BLaER1 treated with 17β-estradiol and CSF1 and Interleukin-3, amounts not matched to agents 10 nM and 100 nM (cell line): Measurements from ENCODE around the gene MACC1.
A peak's percentile ranks its signal among the peaks of the same experiment; 100 is the strongest.

Experiments used
- H3K27ac ChIP-seq, 11 experiments: shearing (Covaris generic); formaldehyde crosslinking; 2 replicates each; pipeline ENCODE4 v1.8.1; 2022
- H3K27me3 ChIP-seq, 11 experiments: shearing (Covaris generic); formaldehyde crosslinking; 2 replicates each; pipeline ENCODE4 v1.8.1; 2022
- H3K36me3 ChIP-seq, 11 experiments: shearing (Covaris generic); formaldehyde crosslinking; 2 replicates each; pipeline ENCODE4 v1.8.1; 2022
- H3K4me1 ChIP-seq, 10 experiments: shearing (Covaris generic); formaldehyde crosslinking; 2 replicates each; pipeline ENCODE4 v1.8.1; 2022
- H3K4me2 ChIP-seq, 11 experiments: shearing (Covaris generic); formaldehyde crosslinking; 2 replicates each; pipeline ENCODE4 v1.8.1; 2022
- H3K4me3 ChIP-seq, 10 experiments: shearing (Covaris generic); formaldehyde crosslinking; 2 replicates each; pipeline ENCODE4 v1.8.1; 2022
- H3K9ac ChIP-seq, 11 experiments: shearing (Covaris generic); formaldehyde crosslinking; 2 replicates each; pipeline ENCODE4 v1.8.1; 2022
- H3K9me3 ChIP-seq, 11 experiments: shearing (Covaris generic); formaldehyde crosslinking; replicated peaks in 1 of 11; 2 replicates each; pipeline ENCODE4 v1.8.1; 2022
- H4K20me1 ChIP-seq, 11 experiments: shearing (Covaris generic); formaldehyde crosslinking; 2 replicates each; pipeline ENCODE4 v1.8.1; 2022
- Cebpa-rat ChIP-seq, 11 experiments: shearing (Covaris generic); IDR thresholded peaks; 2 replicates each; pipeline ENCODE4 v1.8.1; 2022

Gene MACC1

GRCh38 chr7:20235288-20235687, 18.1 kb upstream of the MACC1 start:
- peaks cover 0 to 47% (median 3%) of the 10 kb centered on the region in 10 experiments; a peak in 12 of 20 replicates for H3K4me1 ChIP-seq

DNA sequence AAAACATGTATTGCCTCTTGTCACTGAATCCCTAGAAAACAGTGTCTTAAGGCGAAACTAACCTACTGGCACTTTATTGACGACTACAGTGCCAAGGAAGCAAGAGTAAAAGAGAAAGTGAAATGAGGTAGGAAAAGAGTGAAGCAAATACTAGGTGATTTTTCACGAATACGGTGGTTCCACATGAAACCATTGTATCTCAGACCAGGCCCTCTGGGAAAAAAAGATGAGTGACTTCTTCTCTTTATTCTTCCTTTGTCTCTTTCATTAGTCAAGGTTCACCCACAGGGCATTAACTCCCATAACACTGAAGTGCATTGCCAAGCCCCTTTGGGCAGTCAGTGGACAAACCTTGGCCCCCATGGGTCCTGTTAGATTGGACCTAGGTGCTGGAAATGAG, 16.2 kb upstream of the MACC1 start:
- Histone ChIP-seq H3K9ac (no peak overlapping the region), H3K4me3 (no peak overlapping the region), H3K27me3 (no peaks in the 10 kb centered on the region), H3K4me1 (peaks cover 0 to 49% (median 12%) of the 10 kb centered on the region in 10 experiments; a peak in 13 of 20 replicates), H3K9me3 (no peaks in the 10 kb centered on the region), H3K4me2 (no peak overlapping the region), H3K36me3 (no peaks in the 10 kb centered on the region), H3K27ac (no peak overlapping the region), H4K20me1 (no peaks in the 10 kb centered on the region)
- no peak for TF ChIP-seq Cebpa-rat (IDR thresholded peaks at IDR 0.05)

More at GRCh38 chr7:20235288-20235687, 18.1 kb upstream of the MACC1 start:
- Histone ChIP-seq H3K27me3 (no peaks in the 10 kb centered on the region), H3K9ac (no peak overlapping the region), H3K4me3 (no peak overlapping the region), H3K27ac (no peak overlapping the region), H3K36me3 (no peaks in the 10 kb centered on the region), H4K20me1 (no peaks in the 10 kb centered on the region), H3K9me3 (no peaks in the 10 kb centered on the region), H3K4me2 (no peak overlapping the region)
- TF ChIP-seq Cebpa-rat (IDR thresholded peaks at IDR 0.05): no peak

DNA sequence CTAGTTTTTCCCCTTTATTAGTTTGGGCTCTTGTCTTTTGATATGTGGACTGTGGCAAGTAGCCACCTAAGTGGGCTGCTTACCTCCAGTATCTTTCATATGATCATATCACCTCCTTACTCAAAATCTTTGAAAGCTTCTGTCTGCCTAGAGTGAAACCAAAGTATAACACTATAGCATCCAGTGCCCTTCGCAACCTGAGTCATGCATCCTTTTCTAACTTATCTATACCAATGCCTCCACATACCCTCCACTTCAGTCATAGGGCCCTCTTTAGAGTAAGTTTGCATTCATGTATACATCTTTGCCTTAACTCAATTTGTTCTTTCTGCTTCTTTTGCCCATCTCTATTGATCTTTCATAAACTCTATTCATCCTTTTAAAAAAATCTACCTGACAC, 15.7 kb upstream of the MACC1 start:
- no peak overlapping the region for H3K4me3 ChIP-seq
- TF ChIP-seq Cebpa-rat (IDR thresholded peaks at IDR 0.05): no peak
- no peaks in the 10 kb centered on the region for H3K9me3 ChIP-seq
- no peak overlapping the region for H3K9ac ChIP-seq
- no peaks in the 10 kb centered on the region for H4K20me1 ChIP-seq
- no peaks in the 10 kb centered on the region for H3K27me3 ChIP-seq
- peaks cover 0 to 44% (median 12%) of the 10 kb centered on the region in 10 experiments; a peak in 13 of 20 replicates for H3K4me1 ChIP-seq
- no peaks in the 10 kb centered on the region for H3K36me3 ChIP-seq
- H3K4me2 ChIP-seq: no peak overlapping the region
- H3K27ac ChIP-seq: no peak overlapping the region

- TF ChIP-seq Cebpa-rat (IDR thresholded peaks at IDR 0.05): no peak
- peaks cover 0 to 54% (median 17%) of the 10 kb centered on the region in 10 experiments; a peak in 13 of 20 replicates for H3K4me1 ChIP-seq
- H4K20me1 ChIP-seq: no peaks in the 10 kb centered on the region
- no peaks in the 10 kb centered on the region for H3K36me3 ChIP-seq
- no peak overlapping the region for H3K4me3 ChIP-seq
- peak overlapping the region in 2 of 11 experiments; percentile 15 to 29; a peak in 3 of 22 replicates for H3K9ac ChIP-seq
- H3K27ac ChIP-seq: peak overlapping the region in 4 of 11 experiments; percentile 27 to 77 (median 50); a peak in 7 of 22 replicates
- peak overlapping the region in 7 of 11 experiments; percentile 11 to 60 (median 41); a peak in 13 of 22 replicates for H3K4me2 ChIP-seq
- no peaks in the 10 kb centered on the region for H3K27me3 ChIP-seq
- no peaks in the 10 kb centered on the region for H3K9me3 ChIP-seq
These were observed 12.7 kb upstream of the MACC1 start for GRCh38 chr7:20229646-20230500.

- H3K27me3 ChIP-seq: no peaks in the 10 kb centered on the region
- no peak overlapping the region for H3K9ac ChIP-seq
- H3K9me3 ChIP-seq: no peaks in the 10 kb centered on the region
- H3K36me3 ChIP-seq: no peaks in the 10 kb centered on the region
- H3K4me2 ChIP-seq: peak overlapping the region in 5 of 11 experiments; percentile 34 to 60 (median 49); a peak in 7 of 22 replicates
- H3K4me1 ChIP-seq: peaks cover 0 to 62% (median 17%) of the 10 kb centered on the region in 10 experiments; a peak in 13 of 20 replicates
- no peak for TF ChIP-seq Cebpa-rat (IDR thresholded peaks at IDR 0.05)
- H3K27ac ChIP-seq: peak overlapping the region in 2 of 11 experiments; percentile 73 to 77; a peak in 3 of 22 replicates
- H3K4me3 ChIP-seq: no peak overlapping the region
- no peaks in the 10 kb centered on the region for H4K20me1 ChIP-seq
These were observed 11.9 kb upstream of the MACC1 start for GRCh38 chr7:20229081-20229480.

DNA sequence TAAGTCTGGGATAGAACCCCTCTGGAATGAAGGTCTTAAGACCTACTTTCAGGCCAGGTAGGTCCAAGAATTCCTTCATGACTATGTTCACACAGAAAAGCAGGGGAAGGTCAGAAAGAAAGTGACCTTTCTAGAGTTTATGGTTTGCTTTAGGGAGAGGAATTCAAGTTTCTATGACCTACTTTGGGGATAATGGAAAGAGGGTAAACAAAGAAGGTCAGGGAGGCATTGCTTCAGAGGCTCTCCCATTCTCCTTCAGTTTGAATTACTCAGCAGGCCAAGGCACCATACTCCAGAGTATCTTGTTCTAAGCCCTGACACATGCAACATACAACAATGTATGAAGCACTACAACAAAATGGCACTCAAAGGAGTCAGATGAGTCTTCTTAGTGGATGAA, 11.5 kb upstream of the MACC1 start:
- peak overlapping the region in 1 of 11 experiments; percentile 77; a peak in 1 of 22 replicates for H3K27ac ChIP-seq
- no peaks in the 10 kb centered on the region for H3K9me3 ChIP-seq
- TF ChIP-seq Cebpa-rat (IDR thresholded peaks at IDR 0.05): no peak
- H3K4me1 ChIP-seq: peaks cover 0 to 66% (median 17%) of the 10 kb centered on the region in 10 experiments; a peak in 13 of 20 replicates
- no peaks in the 10 kb centered on the region for H4K20me1 ChIP-seq
- no peaks in the 10 kb centered on the region for H3K36me3 ChIP-seq
- H3K9ac ChIP-seq: no peak overlapping the region
- no peak overlapping the region for H3K4me3 ChIP-seq
- peak overlapping the region in 2 of 11 experiments; percentile 49 to 60; a peak in 2 of 22 replicates for H3K4me2 ChIP-seq
- H3K27me3 ChIP-seq: no peaks in the 10 kb centered on the region

GRCh38 chr7:20227291-20227795, 10.2 kb upstream of the MACC1 start:
- TF ChIP-seq Cebpa-rat (IDR thresholded peaks at IDR 0.05): no peak
- Histone ChIP-seq H3K27me3 (no peaks in the 10 kb centered on the region), H3K36me3 (no peaks in the 10 kb centered on the region), H3K9ac (no peak overlapping the region), H3K27ac (no peak overlapping the region), H3K4me3 (no peak overlapping the region), H3K4me2 (no peak overlapping the region), H4K20me1 (no peaks in the 10 kb centered on the region), H3K4me1 (peaks cover 0 to 79% (median 18%) of the 10 kb centered on the region in 10 experiments; a peak in 13 of 20 replicates), H3K9me3 (no peaks in the 10 kb centered on the region)

DNA sequence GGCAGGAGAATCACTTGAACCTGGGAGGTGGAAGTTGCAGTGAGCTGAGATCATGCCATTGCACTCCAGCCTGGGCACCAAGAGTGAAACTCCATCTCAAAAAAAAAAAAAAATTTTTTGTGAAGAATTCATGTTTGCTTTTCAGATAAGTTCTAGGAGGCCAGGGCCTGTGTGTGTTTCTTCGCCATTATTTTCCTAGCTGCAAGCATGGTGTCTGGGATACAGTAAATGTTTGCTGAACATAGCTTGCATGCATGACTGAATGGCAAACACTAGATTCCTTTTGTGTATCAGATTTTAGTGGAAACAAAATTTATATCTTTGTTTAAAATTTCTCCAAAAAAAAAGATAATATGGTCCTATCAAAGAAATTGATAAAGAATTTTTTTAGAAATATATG, 9.7 kb upstream of the MACC1 start:
- Histone ChIP-seq H3K27ac (no peak overlapping the region), H3K4me1 (peaks cover 0 to 84% (median 20%) of the 10 kb centered on the region in 10 experiments; a peak in 13 of 20 replicates), H3K9me3 (no peaks in the 10 kb centered on the region), H3K4me2 (no peak overlapping the region), H3K27me3 (no peaks in the 10 kb centered on the region), H4K20me1 (no peaks in the 10 kb centered on the region), H3K4me3 (no peak overlapping the region), H3K9ac (no peak overlapping the region), H3K36me3 (no peaks in the 10 kb centered on the region)
- no peak for TF ChIP-seq Cebpa-rat (IDR thresholded peaks at IDR 0.05)

DNA sequence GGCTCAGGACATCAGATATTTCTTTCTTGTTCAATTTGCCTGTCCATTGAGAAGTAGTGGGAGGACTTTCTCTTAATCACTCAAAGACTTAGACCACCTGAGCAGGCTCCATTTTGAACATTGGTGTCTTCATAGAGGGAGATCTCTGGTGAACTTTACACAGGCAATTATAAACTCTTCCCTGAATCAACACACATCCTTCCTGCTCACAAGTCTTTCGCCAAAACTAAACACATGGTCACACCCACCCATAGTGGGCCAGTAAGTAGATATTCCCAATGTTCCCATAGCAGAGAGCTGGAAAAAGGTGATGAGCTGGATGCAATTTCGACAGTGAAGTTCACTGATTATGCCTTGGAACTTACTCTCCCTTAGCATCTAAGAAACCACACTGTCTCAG, 8.2 kb upstream of the MACC1 start:
- no peak overlapping the region for H3K4me3 ChIP-seq
- H4K20me1 ChIP-seq: no peaks in the 10 kb centered on the region
- H3K36me3 ChIP-seq: no peaks in the 10 kb centered on the region
- H3K27me3 ChIP-seq: no peaks in the 10 kb centered on the region
- TF ChIP-seq Cebpa-rat (IDR thresholded peaks at IDR 0.05): no peak
- no peaks in the 10 kb centered on the region for H3K9me3 ChIP-seq
- no peak overlapping the region; a peak in 1 of 22 replicates for H3K27ac ChIP-seq
- no peak overlapping the region for H3K9ac ChIP-seq
- H3K4me2 ChIP-seq: peak overlapping the region in 6 of 11 experiments; percentile 4 to 55 (median 33); a peak in 6 of 22 replicates
- peaks cover 9 to 84% (median 32%) of the 10 kb centered on the region in 10 experiments for H3K4me1 ChIP-seq
